Nucleus accumbens (tissue), 56 donors: ENCODE measurements around the gene GH2.

Experiments
- DNase-seq, 56 donors: peaks; one replicate each; lab custom pipeline; 2025; lab: John Stamatoyannopoulos, UW

GH2 gene

DNA sequence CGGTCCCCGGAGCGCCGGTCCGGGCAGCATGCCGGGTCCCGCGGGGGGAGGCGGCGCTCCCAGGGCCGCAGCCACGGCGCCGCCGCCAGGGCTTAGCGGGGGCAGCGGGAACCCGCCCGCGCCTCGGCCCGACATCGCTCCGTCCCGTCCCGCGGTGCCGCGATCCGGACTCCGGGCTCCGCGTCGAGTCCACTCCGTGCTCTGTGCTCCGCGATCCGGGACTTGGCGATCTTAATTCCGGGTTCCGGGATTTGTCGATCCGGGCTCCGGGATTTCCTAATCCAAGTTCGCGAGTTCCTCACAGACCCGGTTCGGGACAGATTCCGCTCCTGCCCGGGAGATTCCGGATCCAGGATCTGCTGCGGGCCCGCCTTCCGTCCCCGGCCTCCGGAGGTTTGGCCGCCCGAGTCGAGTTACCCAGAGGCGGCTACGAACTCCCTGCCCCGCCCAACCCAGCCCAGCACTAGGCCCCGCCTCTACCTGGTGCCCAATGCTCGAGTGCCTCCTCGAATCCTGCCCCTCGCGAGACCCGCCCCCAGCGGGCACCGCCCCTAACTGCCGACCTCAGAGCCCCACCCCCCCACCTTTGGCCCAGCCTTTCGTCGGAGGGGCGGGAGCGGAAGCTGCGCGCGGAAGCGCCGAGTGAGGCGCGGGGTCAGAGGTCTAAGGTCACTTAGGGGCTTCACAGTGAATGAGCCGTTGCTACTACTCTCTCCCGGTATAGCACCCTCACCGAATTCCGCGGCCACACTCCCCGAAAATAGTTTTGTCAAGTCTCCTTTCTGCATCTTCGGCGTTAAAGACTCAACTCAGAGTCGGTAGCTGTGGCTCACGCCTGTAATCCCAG lies 39.0 kb downstream of the GH2 start, which contains the start of gene SMARCD2:
Gene SMARCD2, minus strand, starts transcription at position 146 of the 847 bp plus-strand sequence. Its CDS starts 11 bp downstream, at position 135.
- DNase-seq: peak; percentile 83 to 100 (median 98)

DNA sequence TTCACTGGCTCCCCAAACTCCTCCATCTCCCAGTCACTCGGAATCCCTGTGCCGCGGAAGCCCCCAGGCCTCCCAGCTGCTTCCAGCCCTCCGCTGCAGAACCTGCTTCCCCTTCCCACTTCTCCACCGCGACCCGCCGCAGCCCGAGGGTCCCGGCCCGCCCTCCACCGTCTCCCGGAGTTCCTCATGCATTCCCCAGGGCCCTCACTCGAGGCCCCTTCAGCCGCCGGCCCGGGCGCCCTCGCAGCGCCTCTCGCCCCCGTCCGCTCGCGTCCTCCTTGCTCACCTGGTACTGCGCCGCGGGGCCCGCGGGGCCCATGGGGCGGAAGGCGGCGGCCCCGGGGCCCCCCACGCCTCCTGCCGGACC lies 39.6 kb downstream of the GH2 start:
- peak in 19 of 56 donors; percentile 35 to 65 (median 57) for DNase-seq

DNA sequence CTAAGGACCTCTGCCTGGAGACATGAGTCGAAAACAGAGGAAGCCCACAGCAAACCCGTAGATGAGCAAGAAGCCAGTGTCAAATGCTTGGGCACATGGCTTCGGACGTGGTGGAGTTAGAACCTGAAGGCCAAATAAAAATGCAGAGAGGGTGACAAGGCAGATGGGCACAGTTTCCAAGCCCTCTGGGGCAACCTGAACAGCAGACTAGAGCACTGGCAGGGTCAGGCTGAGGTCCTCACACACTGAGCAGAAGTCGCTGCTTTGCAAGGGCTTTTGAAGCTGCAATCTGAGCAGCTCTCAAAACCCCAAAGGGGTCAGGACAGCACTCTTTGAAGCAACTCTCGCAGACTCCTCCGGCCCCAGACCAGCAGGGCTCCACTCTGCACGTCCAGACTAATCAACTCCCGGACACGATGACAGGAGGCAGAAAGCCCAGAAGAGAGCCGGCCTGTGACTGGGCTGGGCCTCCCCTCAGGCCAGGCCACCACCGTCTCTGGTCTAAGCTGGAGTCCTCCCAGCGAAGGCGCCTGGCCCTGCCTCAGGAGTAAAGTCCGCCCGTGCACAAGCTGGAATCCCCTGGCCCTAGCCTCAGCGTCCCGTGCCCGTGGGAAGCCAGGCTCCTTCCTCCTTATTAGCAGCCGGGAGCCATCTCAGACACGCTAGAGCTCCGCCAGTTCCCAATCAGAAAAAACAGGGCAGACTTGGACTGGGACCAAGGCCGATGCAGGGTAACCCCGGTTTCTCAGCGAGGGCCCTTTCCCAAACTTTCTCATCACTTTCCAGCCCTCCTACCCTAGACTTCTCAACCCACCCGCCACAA lies 40.2 kb downstream of the GH2 start:
- DNase-seq: peak in 46 of 56 donors; percentile 20 to 70 (median 44)

DNA sequence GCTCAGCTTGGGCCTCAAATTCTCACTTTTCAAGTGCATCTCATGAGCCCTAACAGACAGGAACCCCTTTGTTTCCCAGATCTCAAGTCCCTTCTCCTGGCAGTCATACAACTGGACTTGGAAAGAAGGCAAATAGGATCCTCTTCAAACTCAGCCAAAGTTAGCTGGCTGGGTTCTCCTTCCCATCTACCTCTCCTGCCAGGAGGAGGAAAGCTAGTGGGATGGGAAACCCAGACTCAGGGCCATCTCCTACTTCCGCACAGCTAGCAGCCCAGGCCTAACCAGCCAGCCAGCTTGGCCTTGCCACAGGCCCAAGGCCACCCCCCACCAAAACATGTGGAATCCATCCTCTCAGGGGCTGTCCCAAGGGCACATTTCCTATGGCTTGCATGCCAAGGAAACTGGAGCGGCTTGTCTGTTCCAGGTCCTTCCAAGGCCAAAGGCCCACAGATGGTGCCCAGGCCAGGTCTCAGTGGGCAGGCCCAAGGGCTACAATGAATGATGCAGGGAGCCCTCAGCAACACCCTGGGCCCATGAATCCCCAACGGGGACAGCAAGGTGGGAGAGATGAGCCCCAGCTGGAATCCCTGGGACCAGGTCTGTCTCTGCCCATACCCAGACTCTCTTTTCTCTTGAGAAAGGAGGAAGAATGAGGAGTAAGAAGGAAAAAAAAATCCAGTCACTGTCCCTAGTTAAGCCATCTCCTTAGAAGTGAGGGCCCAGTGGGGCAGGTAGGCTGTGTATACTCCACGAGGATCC lies 41.0 kb downstream of the GH2 start:
- DNase-seq: peak in 11 of 56 donors; percentile 8 to 41 (median 28)

DNA sequence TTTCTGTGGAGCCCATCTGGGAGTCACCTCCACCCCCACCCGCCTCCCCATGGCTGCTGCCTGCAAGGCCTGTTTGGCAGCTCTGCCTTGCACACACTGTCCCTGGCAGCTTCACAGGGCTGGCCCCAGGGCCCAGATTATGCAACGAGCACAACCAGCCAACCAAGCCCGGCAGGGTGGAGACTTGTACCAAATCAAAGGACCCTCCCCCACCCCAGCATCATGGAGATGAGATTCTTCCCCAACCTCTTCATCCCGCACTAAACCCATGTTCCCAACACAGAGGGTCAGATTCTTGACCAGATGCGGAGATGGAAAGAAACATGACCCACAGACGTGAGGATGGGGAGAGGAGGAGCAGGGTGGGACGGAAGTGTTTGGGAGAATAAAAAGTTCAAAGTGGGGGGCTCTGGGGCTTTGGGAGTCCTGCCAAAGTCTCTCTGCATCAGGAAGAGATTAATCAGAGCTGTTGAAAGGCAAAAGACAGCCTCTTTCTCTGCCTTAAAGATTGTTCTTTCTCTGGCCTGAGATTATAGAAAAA lies 43.0 kb downstream of the GH2 start:
- DNase-seq: peak; percentile 18 to 92 (median 78)

DNA sequence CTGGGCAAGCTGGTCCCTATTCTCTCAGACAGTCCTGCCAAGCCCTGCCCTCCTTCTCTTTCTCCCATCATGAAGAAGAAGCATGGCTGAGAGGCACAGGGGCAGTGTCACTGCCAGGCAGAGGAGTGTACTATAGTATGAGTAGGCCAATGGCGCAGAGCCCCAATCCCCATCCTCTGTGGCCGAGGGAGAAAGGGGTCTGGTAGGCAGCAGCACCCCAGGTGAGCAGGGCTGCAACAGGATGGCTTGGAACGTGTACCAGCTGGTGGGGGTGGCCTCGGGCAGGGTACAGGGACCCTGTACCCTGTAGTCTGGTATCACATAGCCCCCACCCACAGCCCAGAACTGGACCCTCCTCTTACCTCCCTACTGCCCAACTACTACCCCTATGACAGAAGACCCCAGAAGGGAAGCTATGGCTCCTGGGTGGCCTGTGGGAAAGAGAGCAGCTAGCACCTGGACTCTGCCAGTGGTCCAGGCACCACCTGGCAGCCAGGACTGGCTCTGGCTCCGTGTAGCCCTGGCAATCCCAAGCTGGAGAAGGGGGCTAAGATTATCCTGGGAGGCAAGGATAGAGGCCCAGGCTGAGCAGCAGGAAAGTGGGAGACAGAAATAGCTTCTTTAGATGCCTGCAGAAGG lies 43.7 kb downstream of the GH2 start:
- no peak for DNase-seq

DNA sequence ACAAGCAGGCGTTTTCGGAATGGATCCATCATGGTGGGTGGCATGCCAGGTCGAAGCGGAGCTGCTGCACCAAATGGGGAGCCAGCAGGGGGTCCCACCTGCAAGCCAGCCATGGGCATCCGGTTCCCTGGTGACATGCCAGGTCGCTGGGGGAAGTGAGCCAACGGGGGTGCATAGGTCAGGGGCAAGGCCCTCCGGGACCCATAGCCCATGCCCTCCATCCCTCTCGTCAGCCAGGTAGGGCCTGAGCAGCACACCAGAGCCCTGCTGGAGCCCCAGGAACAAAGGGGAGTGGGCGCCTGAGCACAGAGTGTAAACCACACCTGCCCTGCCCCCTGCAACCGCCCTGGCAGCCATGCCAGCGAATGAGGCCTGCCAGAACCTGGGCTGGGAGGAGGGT lies 44.3 kb downstream of the GH2 start:
- DNase-seq: no peak

DNA sequence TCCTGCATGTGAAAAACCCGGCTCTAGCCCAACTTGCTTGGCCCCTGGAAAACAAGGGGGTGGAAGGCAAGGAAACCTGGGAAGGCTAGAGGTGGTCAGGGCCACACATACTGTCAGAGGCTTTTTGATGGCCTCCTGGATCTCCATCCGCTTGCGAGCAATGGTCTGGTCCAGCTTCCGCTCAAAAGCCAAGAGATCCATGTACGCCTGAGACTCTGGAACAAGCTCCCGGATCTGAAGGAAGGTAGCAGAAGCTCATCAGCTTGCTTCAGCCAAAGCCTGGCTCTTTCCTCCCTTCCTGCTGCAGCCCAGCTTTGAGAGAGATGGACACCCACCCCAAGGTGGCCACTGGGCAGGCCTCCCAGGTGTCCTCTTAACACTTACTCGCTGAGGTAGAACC lies 44.9 kb downstream of the GH2 start:
- DNase-seq: no peak

DNA sequence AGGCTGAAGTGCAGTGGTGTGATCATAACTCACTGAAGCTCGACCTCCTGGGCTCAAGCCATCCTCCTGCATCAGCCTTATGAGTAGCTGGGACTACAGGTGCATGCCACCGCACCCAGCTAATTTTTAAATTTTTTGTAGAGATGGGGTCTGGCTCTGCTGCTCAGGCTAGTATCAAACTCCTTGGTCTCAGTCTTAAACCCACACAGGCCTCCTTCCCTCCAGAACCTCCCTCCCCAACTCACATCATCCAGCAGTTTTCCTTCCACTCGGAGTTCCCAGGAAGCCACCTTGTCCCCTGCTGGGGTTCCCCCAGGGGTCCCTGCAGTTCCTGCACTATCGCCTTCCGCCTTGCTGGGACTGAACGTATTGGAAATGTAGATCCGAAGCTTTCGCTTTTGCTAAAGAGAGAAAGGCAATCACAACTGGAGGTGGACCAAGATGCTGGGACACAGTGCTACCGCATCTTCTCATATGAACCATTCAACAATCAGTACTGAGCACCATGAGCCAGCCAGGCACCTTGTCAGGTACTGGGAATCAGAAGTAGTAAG lies 46.5 kb downstream of the GH2 start:
- DNase-seq: no peak

DNA sequence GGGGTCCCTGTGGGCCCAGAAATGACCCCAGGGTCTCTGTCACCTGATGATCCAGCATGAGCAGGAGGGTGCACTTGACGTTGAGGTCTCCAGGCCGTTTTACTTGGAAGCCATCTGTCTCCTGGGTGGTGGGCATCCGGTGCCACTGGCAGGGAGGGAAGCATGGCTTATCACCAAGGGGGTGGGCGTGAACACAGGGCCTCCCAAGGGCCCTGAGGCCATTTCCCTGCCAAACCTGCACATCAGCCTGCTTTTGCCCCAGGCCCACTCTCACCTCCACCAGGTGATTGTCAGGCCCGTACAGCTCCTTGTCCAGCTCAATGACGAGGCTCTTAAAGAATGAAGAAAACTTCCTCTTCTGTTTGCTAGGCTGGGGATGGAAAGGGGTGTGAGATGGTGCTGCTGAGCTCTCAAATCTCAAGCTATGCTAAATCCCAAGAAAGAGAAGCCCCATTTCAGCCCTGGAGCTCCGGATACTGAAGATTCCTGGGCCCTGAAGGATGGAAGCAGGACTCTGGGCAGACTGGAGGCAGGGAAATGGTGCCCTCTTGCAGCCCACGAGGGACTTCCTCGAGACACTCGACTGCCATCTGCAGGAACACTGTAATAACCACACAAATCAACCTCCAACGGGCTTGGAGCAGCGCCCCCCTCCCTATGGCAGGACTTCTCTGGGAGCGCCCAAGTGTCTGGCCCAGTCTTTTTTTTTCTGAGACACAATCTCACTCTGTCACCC lies 47.1 kb downstream of the GH2 start:
- DNase-seq: peak in 38 of 56 donors; percentile 11 to 71 (median 34)

DNA sequence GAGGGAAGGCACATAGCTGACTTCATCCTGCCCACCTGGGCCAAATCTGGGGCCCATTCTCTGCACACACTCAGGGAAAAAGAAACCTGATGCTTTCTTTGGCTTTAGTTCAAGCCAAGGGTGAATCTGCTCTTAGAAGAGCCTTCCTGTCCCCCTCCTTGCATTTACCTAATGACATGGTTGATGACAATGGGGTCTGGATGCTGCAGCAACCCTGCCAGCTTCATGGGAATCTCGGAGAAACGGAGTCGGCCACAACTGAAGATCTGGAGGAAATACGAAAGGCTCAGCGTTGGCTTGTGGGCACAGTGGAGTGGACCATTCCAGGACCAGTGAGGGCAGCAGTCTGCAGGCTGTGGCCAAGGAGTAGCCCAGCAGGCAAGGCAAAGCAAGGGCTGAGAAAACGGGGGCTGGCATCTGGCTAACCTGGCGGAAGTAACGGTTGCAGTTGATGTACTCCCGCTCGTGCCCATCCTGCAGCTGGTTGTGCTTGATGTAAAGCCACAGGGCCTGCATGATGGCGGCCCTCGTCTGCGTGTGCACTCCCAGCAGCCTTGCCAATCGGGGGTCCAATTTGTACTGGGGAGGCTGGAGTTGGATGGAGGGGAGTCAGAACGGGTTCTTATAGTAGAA lies 47.9 kb downstream of the GH2 start:
- no peak for DNase-seq

DNA sequence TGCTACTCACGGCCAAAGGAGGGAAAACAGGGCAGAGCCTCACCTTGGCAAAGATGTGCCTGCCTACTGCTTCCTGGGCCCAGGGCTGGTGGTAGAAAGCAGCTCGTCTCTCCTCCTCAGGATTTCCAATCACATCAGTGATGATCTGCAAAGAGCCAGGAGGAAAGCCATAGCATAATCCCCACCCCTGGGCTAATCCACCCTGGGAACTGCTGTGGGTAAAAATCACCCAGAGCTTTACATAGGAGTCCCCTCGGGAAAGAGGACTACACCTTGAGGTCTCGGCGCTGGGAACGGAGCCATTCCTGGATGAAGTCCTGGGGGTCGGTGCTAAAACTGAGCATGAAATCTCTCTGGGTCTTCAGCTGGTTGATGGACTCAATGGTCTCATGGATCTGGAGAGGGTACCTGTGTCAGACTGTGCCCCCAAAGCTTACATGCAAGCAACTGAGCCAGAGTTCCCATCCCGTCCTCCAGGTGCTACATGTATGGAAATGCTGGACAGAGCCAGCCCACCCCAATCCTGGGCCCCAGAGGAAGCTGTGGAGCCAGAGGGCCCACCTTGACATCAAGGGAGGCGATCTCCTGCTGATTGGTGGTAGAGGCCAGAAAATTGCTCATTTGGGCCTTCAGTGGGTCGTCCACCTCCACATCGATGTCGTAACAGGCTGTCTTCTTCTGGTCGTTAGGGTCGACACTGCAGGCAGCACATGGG lies 48.6 kb downstream of the GH2 start:
- DNase-seq: no peak

DNA sequence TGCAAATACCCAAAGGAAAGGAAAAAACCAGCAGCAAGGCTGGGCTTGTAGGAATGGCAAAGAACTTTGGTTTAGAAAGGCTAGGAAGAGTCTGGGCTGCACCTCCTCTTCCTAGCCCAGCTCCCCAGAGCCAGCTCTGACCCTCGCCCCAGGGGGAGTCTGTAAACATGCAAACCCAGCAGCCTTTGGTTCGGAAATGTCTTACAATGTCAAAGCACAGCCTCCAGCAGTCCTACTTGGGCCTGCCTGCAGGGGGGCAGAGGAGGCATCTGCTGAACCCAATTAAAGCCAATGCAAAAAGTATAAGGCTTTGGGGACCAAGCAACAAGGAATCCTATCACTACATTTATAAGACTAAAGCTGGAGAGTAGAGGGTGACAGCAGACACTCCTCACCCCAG lies 49.3 kb downstream of the GH2 start:
- no peak for DNase-seq

DNA sequence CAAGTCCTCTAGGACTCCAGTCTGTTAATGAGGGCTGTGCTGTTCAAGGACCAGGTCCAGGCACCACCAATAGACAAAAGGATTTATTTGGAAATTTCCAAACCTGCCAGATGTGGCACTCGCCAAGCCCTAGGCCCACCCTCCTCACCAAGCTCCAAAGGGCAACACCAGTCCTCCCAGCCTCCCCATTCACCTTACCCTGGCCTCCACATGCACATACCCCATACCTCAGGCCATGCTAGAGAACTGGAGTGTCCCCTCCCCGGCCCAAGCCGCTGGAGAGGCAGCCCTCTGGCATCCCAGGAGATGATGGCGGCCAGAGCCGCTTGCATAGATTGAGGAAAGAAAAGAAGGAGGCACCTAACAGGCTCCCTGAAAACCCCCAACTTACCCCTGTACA lies 49.7 kb downstream of the GH2 start:
- DNase-seq: no peak

DNA sequence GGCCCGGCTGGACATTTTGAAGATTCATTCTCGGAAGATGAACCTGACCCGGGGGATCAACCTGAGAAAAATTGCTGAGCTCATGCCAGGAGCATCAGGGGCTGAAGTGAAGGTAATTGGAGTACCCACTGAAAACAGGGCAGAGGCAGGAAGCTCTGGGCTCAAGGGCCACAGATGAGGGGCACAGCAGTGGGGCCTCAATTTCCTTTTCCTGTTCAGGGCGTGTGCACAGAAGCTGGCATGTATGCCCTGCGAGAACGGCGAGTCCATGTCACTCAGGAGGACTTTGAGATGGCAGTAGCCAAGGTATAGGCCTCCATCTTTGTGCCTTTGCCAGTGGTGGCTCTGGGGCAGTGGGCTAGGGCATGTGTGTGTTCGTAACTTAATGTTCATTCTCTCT lies 50.2 kb downstream of the GH2 start:
- DNase-seq: no peak

DNA sequence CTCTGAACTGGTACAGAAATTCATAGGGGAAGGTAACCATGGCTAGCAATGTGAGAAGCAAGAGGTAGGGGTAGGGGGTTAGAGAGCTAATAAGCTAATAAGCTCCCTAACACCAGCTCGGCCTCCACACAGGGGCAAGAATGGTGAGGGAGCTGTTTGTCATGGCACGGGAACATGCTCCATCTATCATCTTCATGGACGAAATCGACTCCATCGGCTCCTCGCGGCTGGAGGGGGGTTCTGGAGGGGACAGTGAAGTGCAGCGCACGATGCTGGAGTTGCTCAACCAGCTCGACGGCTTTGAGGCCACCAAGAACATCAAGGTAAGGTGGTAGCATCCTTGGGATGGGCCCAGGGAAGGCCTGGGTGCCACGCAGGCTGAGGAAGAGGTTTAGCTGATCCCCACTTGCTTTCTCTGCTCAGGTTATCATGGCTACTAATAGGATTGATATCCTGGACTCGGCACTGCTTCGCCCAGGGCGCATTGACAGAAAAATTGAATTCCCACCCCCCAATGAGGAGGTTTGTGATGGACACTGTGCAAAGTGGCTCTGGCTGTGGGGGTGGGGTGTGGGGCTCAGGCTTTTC lies 50.7 kb downstream of the GH2 start:
- DNase-seq: no peak

DNA sequence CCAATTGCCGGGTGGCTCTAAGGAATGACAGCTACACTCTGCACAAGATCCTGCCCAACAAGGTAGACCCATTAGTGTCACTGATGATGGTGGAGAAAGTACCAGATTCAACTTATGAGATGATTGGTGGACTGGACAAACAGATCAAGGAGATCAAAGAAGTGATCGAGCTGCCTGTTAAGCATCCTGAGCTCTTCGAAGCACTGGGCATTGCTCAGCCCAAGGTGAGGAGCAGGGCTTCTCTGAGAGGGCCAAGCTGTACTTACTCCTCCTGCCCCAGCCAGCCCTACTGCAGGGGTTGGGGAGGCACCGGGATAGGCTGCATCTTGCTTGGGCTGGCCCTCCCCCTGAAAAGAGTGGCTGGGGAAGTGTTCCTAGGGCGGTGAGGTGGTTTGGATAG lies 51.5 kb downstream of the GH2 start:
- DNase-seq: no peak
